Measurements from ENCODE around the gene PKD2L1. TPM values are rescaled to one million over a fixed set of nuclear protein-coding genes. Genes with fewer than 3 reads are reported as not detected.

Gene PKD2L1
- total and polyA plus RNA-seq, 12 donors = not detected

- H3K27me3 ChIP-seq = peaks cover 0 to 92% (median 60%) of the 10 kb centered on the region in 7 donors
- ATAC-seq (no peak), DNase-seq (no peak)
- intact Hi-C loops (cut with DNase I) = no loop called here
- no peaks in the 10 kb centered on the region for H3K36me3 ChIP-seq
- WGBS, 2 donors = 71 to 81% methylated on average over 4 of the region's 4 CpGs
- H3K4me1 ChIP-seq = no peaks in the 10 kb centered on the region
- H3K9me3 ChIP-seq = no peaks in the 10 kb centered on the region
- H3K4me3 ChIP-seq = no peak overlapping the region
- H3K27ac ChIP-seq = no peak overlapping the region
- TF ChIP-seq CTCF (IDR thresholded peaks at IDR 0.05) = no peak
These were observed 14.4 kb downstream of the PKD2L1 start for GRCh38 chr10:100315615-100316014.

- intact Hi-C loops (cut with DNase I) = no loop called here
- no peak for DNase-seq
- no peak overlapping the region for H3K4me3 ChIP-seq
- TF ChIP-seq CTCF (IDR thresholded peaks at IDR 0.05) = no peak
- H3K27me3 ChIP-seq = peaks cover 0 to 88% (median 46%) of the 10 kb centered on the region in 7 donors
- H3K4me1 ChIP-seq = no peaks in the 10 kb centered on the region
- 67 to 70% methylated on average over 4 of the region's 4 CpGs for WGBS, 2 donors
- H3K36me3 ChIP-seq = no peaks in the 10 kb centered on the region
- no peak for ATAC-seq
- H3K9me3 ChIP-seq = no peaks in the 10 kb centered on the region
- no peak overlapping the region for H3K27ac ChIP-seq
These were observed 18.7 kb downstream of the PKD2L1 start for GRCh38 chr10:100311298-100311697.

- H3K9me3 ChIP-seq = no peaks in the 10 kb centered on the region
- WGBS, 2 donors = 79 to 84% methylated on average over 3 of the region's 3 CpGs
- DNase-seq (no peak), ATAC-seq (no peak)
- TF ChIP-seq CTCF (IDR thresholded peaks at IDR 0.05) = no peak
- intact Hi-C loops (cut with DNase I) = no loop called here
- H3K27ac ChIP-seq = no peak overlapping the region
- peaks cover 0 to 88% (median 54%) of the 10 kb centered on the region in 7 donors for H3K27me3 ChIP-seq
- no peak overlapping the region for H3K4me3 ChIP-seq
- no peaks in the 10 kb centered on the region for H3K4me1 ChIP-seq
- H3K36me3 ChIP-seq = no peaks in the 10 kb centered on the region
These were observed 22.3 kb downstream of the PKD2L1 start for GRCh38 chr10:100307684-100308083.

- no peak overlapping the region for H3K27ac ChIP-seq
- no peaks in the 10 kb centered on the region for H3K9me3 ChIP-seq
- TF ChIP-seq CTCF (IDR thresholded peaks at IDR 0.05) = no peak
- H3K4me3 ChIP-seq = no peak overlapping the region
- H3K27me3 ChIP-seq = peaks cover 0 to 79% (median 45%) of the 10 kb centered on the region in 7 donors
- no peak for ATAC-seq
- no peak for DNase-seq
- intact Hi-C loops (cut with DNase I) = no loop called here
- 93 to 94% methylated on average over 5 of the region's 5 CpGs for WGBS, 2 donors
- H3K4me1 ChIP-seq = no peaks in the 10 kb centered on the region
- no peaks in the 10 kb centered on the region for H3K36me3 ChIP-seq
These were observed 23.2 kb downstream of the PKD2L1 start for GRCh38 chr10:100306861-100307260.

Measured in heart right ventricle (tissue), 16 donors.